Rectal smooth muscle tissue (tissue), 1 donor: ENCODE measurements around the gene SH2D7.

Source experiments
- H3K27ac ChIP-seq: one replicate; pipeline ENCODE4 v1.7.0; 2013; ENCODE audit warnings: low read depth, low read length, inconsistent platforms
- H3K27me3 ChIP-seq: one replicate; pipeline ENCODE4 v1.7.0; 2013; ENCODE audit warnings: low read length; ENCODE audit not compliant: control insufficient read depth, insufficient read depth
- H3K36me3 ChIP-seq: one replicate; pipeline ENCODE4 v1.7.0; 2013; ENCODE audit warnings: low read length; ENCODE audit not compliant: control insufficient read depth, insufficient read depth
- H3K4me1 ChIP-seq: one replicate; pipeline ENCODE4 v1.7.0; 2013; ENCODE audit warnings: low read length; ENCODE audit not compliant: control insufficient read depth, insufficient read depth
- H3K4me3 ChIP-seq: one replicate; pipeline ENCODE4 v1.7.0; 2013; ENCODE audit warnings: low read length
- H3K9ac ChIP-seq: one replicate; pipeline ENCODE4 v1.7.0; 2013; ENCODE audit warnings: low read length

SH2D7 gene

GRCh38 chr15:78103406-78104118 lies 11.2 kb downstream of the SH2D7 start:
- Histone ChIP-seq H3K36me3 (no peaks in the 10 kb centered on the region), H3K9ac (no peak overlapping the region)

GRCh38 chr15:78104119-78104479 lies 11.7 kb downstream of the SH2D7 start:
- Histone ChIP-seq H3K27ac (no peak overlapping the region), H3K4me3 (no peak overlapping the region), H3K9ac (no peak overlapping the region), H3K4me1 (no peaks in the 10 kb centered on the region), H3K27me3 (no peaks in the 10 kb centered on the region), H3K36me3 (no peaks in the 10 kb centered on the region)

More at GRCh38 chr15:78103406-78104118, 11.2 kb downstream of the SH2D7 start:
- Histone ChIP-seq H3K27ac (no peak overlapping the region), H3K27me3 (no peaks in the 10 kb centered on the region), H3K4me3 (no peak overlapping the region), H3K4me1 (no peaks in the 10 kb centered on the region)

- Histone ChIP-seq H3K27ac (no peak overlapping the region), H3K9ac (no peak overlapping the region), H3K4me1 (no peaks in the 10 kb centered on the region), H3K4me3 (no peak overlapping the region), H3K27me3 (no peaks in the 10 kb centered on the region), H3K36me3 (no peaks in the 10 kb centered on the region)
Measured at GRCh38 chr15:78104566-78105475, 12.5 kb downstream of the SH2D7 start.

GRCh38 chr15:78105476-78106241 lies 13.3 kb downstream of the SH2D7 start:
- no peaks in the 10 kb centered on the region for H3K4me1 ChIP-seq
- no peak overlapping the region for H3K4me3 ChIP-seq
- H3K27ac ChIP-seq = no peak overlapping the region
- no peak overlapping the region for H3K9ac ChIP-seq
- H3K27me3 ChIP-seq = no peaks in the 10 kb centered on the region
- H3K36me3 ChIP-seq = no peaks in the 10 kb centered on the region

- Histone ChIP-seq H3K9ac (no peak overlapping the region), H3K4me1 (no peaks in the 10 kb centered on the region), H3K27ac (no peak overlapping the region), H3K4me3 (no peak overlapping the region), H3K27me3 (no peaks in the 10 kb centered on the region), H3K36me3 (no peaks in the 10 kb centered on the region)
Measured at GRCh38 chr15:78107471-78107870, 15.1 kb downstream of the SH2D7 start.

- H3K27ac ChIP-seq = no peak overlapping the region
- H3K4me1 ChIP-seq = no peaks in the 10 kb centered on the region
- no peaks in the 10 kb centered on the region for H3K27me3 ChIP-seq
- no peak overlapping the region for H3K4me3 ChIP-seq
- H3K36me3 ChIP-seq = no peaks in the 10 kb centered on the region
- no peak overlapping the region for H3K9ac ChIP-seq
Measured at GRCh38 chr15:78108300-78109084, 16.1 kb downstream of the SH2D7 start.

- Histone ChIP-seq H3K4me3 (no peak overlapping the region), H3K27me3 (no peaks in the 10 kb centered on the region), H3K4me1 (no peaks in the 10 kb centered on the region), H3K9ac (no peak overlapping the region), H3K27ac (no peak overlapping the region), H3K36me3 (no peaks in the 10 kb centered on the region)
Measured at GRCh38 chr15:78109156-78109555, 16.8 kb downstream of the SH2D7 start.

GRCh38 chr15:78110096-78110495 lies 17.7 kb downstream of the SH2D7 start:
- Histone ChIP-seq H3K4me3 (no peak overlapping the region), H3K27me3 (no peaks in the 10 kb centered on the region)

GRCh38 chr15:78110916-78111475 lies 18.6 kb downstream of the SH2D7 start:
- no peak overlapping the region for H3K4me3 ChIP-seq
- H3K36me3 ChIP-seq = no peaks in the 10 kb centered on the region
- no peak overlapping the region for H3K27ac ChIP-seq
- no peaks in the 10 kb centered on the region for H3K27me3 ChIP-seq
- H3K9ac ChIP-seq = no peak overlapping the region
- no peaks in the 10 kb centered on the region for H3K4me1 ChIP-seq

More at GRCh38 chr15:78110096-78110495, 17.7 kb downstream of the SH2D7 start:
- H3K4me1 ChIP-seq = no peaks in the 10 kb centered on the region
- no peak overlapping the region for H3K9ac ChIP-seq
- no peaks in the 10 kb centered on the region for H3K36me3 ChIP-seq
- no peak overlapping the region for H3K27ac ChIP-seq

GRCh38 chr15:78111788-78112187 lies 19.4 kb downstream of the SH2D7 start:
- Histone ChIP-seq H3K4me3 (no peak overlapping the region), H3K36me3 (no peaks in the 10 kb centered on the region), H3K27me3 (no peaks in the 10 kb centered on the region), H3K4me1 (no peaks in the 10 kb centered on the region), H3K9ac (no peak overlapping the region), H3K27ac (no peak overlapping the region)

GRCh38 chr15:78112551-78112950 lies 20.2 kb downstream of the SH2D7 start:
- no peak overlapping the region for H3K4me3 ChIP-seq
- H3K4me1 ChIP-seq = no peaks in the 10 kb centered on the region
- no peak overlapping the region for H3K27ac ChIP-seq
- no peaks in the 10 kb centered on the region for H3K36me3 ChIP-seq
- H3K27me3 ChIP-seq = no peaks in the 10 kb centered on the region
- H3K9ac ChIP-seq = no peak overlapping the region
